ENCODE results near the gene SLC35E1.
"Not testable (repeated sequence)": the region's sequence is repeated elsewhere in the genome, so short reads cannot be mapped to it uniquely, and the experiment has no call there.

SLC35E1 gene

GRCh38 chr19:16581145-16581970 is 9.1 kb upstream of the SLC35E1 start:
- DNase-seq: no peak

GRCh38 chr19:16579381-16579780 is 7.2 kb upstream of the SLC35E1 start:
- no peak for DNase-seq

- no peak for DNase-seq
Observed at GRCh38 chr19:16577531-16577985, 5.3 kb upstream of the SLC35E1 start.

- no peak for DNase-seq
Observed at GRCh38 chr19:16576690-16577530, 4.7 kb upstream of the SLC35E1 start.

- no peak for DNase-seq
Observed at GRCh38 chr19:16575861-16576689, 3.9 kb upstream of the SLC35E1 start.

- DNase-seq: no peak
Observed at GRCh38 chr19:16575282-16575681, 3.1 kb upstream of the SLC35E1 start.

GRCh38 chr19:16573925-16574324 is 1.7 kb upstream of the SLC35E1 start:
- no peak for DNase-seq

GRCh38 chr19:16573296-16573695 is 1.1 kb upstream of the SLC35E1 start:
- DNase-seq: no peak

GRCh38 chr19:16571822-16572331 is 338 bp downstream of the SLC35E1 start:
- DNase-seq: peak; percentile 58

- DNase-seq: no peak
Observed at GRCh38 chr19:16571283-16571682, 932 bp downstream of the SLC35E1 start.

- DNase-seq: no peak
Observed at GRCh38 chr19:16569609-16570320, 2.5 kb downstream of the SLC35E1 start.

- no peak for DNase-seq
Observed at GRCh38 chr19:16566702-16567101, 5.5 kb downstream of the SLC35E1 start.

GRCh38 chr19:16566161-16566560 is 6.1 kb downstream of the SLC35E1 start:
- DNase-seq: no peak

GRCh38 chr19:16564842-16565241 is 7.4 kb downstream of the SLC35E1 start:
- DNase-seq: no peak

GRCh38 chr19:16562608-16563025 is 9.6 kb downstream of the SLC35E1 start:
- no peak for DNase-seq

GRCh38 chr19:16561382-16561781 is 10.8 kb downstream of the SLC35E1 start:
- no peak for DNase-seq

- no peak for DNase-seq
Observed at GRCh38 chr19:16559780-16560276, 12.4 kb downstream of the SLC35E1 start.

GRCh38 chr19:16554776-16555175 is 17.4 kb downstream of the SLC35E1 start:
- DNase-seq: no peak

GRCh38 chr19:16551902-16552301 is 20.3 kb downstream of the SLC35E1 start:
- not testable (repeated sequence) for DNase-seq

GRCh38 chr19:16548956-16549355 is 23.3 kb downstream of the SLC35E1 start:
- DNase-seq: no peak

GRCh38 chr19:16544473-16545231 is 27.6 kb downstream of the SLC35E1 start:
- DNase-seq: no peak

Data from RPMI8226 (cell line).